Measurements from ENCODE around the gene GRIK2. TPM values are rescaled to one million over a fixed set of nuclear protein-coding genes. Genes with fewer than 3 reads are reported as not detected.

The GRIK2 gene
- total RNA-seq, 3 donors from 2014 or later = 1.3 to 1.8 (median 1.5) TPM

DNA sequence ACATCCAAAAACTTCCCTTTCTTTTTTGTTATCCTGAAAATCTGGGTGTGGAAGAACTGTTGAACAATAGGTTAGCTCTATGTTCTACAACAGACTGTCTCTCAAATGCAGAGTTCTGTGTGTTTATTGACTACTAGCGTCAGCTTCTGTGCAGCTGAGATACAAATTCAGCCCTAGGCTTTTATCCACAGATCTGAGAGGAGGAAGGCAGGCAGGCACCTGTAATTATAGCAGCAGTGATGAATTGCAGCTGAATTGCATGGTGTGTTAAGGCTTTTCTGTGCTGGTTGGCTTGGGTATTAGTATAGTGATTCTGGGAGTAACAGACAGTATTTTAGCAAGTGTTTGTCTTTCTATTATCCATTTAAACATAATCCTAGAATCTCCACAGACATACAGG is 24.4 kb downstream of the GRIK2 start:
- H3K4me3 ChIP-seq = no peak overlapping the region
- no peaks in the 10 kb centered on the region for H3K9me3 ChIP-seq
- H3K36me3 ChIP-seq (ENCODE audit: low read depth) = no peaks in the 10 kb centered on the region
- intact Hi-C loops (cut with DNase I, micrococcal nuclease) = no loop called here
- no peak for DNase-seq
- no peak for ATAC-seq
- no peaks in the 10 kb centered on the region for H3K4me1 ChIP-seq (ENCODE audit: low read depth)
- no peak for TF ChIP-seq CTCF (IDR thresholded peaks at IDR 0.05)

DNA sequence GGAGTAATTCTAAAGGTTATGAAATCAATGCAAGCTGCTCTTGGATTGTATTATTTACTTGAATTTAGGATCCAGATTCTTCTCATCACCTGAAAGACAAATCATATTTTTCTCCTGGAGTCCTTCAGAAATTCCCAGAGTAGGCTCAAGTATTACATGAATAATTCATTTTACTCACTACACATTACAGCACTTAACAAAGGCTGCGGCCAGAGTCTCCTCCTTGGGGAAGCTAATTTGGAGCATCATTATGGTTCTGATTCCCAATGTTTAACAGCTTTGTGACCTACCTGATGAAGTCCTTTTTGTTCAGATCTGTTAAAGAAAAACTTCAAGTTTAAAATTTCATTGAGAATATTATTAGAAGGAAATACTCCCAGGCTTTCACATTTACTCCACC is 28.7 kb downstream of the GRIK2 start:
- Histone ChIP-seq H3K4me1 (ENCODE audit: low read depth) (no peaks in the 10 kb centered on the region), H3K9me3 (no peaks in the 10 kb centered on the region), H3K4me3 (no peak overlapping the region), H3K36me3 (ENCODE audit: low read depth) (no peaks in the 10 kb centered on the region)
- intact Hi-C loops (cut with DNase I, micrococcal nuclease) = no loop called here
- DNase-seq (no peak), ATAC-seq (no peak)
- TF ChIP-seq CTCF (IDR thresholded peaks at IDR 0.05) = no peak

DNA sequence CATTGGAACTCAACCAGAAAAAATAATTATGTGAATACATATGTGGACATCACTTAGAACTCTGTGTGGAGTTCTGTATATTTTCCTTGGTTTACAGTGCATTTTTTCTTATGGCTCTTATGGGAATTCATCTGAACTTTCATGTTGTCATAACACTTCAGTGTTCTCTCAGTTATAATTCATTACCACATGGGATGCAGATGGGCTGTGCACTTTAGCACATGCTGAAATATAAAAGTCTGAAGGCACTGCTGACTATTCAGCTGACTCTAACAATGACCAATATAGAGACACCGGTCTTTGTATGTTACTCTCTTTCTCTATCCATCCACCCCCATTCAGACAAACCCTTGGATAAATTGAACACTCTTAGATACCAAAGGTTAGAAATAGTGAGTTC is 29.3 kb downstream of the GRIK2 start:
- intact Hi-C loops (cut with DNase I, micrococcal nuclease) = no loop called here
- no peak overlapping the region for H3K4me3 ChIP-seq
- H3K9me3 ChIP-seq = no peaks in the 10 kb centered on the region
- no peak for TF ChIP-seq CTCF (IDR thresholded peaks at IDR 0.05)
- no peak for DNase-seq
- no peaks in the 10 kb centered on the region for H3K4me1 ChIP-seq (ENCODE audit: low read depth)
- H3K36me3 ChIP-seq (ENCODE audit: low read depth) = no peaks in the 10 kb centered on the region
- no peak for ATAC-seq

GRCh38 chr6:101429270-101429669 is 35.8 kb downstream of the GRIK2 start:
- intact Hi-C loops (cut with DNase I, micrococcal nuclease) = no loop called here
- DNase-seq = no peak
- Histone ChIP-seq H3K9me3 (no peaks in the 10 kb centered on the region), H3K4me1 (ENCODE audit: low read depth) (no peaks in the 10 kb centered on the region), H3K36me3 (ENCODE audit: low read depth) (no peaks in the 10 kb centered on the region), H3K4me3 (no peak overlapping the region)
- no peak for ATAC-seq
- no peak for TF ChIP-seq CTCF (IDR thresholded peaks at IDR 0.05)

GRCh38 chr6:101429845-101430244 is 36.3 kb downstream of the GRIK2 start:
- Histone ChIP-seq H3K9me3 (no peaks in the 10 kb centered on the region), H3K36me3 (ENCODE audit: low read depth) (no peaks in the 10 kb centered on the region), H3K4me3 (no peak overlapping the region), H3K4me1 (ENCODE audit: low read depth) (no peaks in the 10 kb centered on the region)
- ATAC-seq = no peak
- intact Hi-C loops (cut with DNase I, micrococcal nuclease) = no loop called here
- DNase-seq = no peak
- TF ChIP-seq CTCF (IDR thresholded peaks at IDR 0.05) = no peak

DNA sequence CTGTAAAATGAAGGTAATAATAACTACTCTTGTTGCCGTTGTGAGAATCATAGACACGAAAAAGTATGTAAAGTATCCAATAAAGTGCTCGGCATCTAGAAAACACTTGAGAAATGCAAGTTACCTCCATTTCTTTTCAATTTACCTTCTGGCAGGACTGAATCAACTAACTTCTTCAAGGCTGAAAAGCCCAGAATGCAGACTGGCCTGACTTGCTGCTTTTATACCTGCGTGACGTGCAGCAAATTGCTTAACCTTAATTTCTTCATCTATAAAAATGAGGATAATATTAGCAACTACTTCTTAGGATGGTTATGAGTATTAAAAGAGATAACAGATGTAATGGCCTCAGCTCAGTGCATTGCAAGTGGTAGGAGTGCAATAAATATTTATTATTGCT is 39.6 kb downstream of the GRIK2 start:
- no peak for ATAC-seq
- H3K9me3 ChIP-seq = no peaks in the 10 kb centered on the region
- intact Hi-C loops (cut with DNase I, micrococcal nuclease) = no loop called here
- TF ChIP-seq CTCF (IDR thresholded peaks at IDR 0.05) = no peak
- no peaks in the 10 kb centered on the region for H3K36me3 ChIP-seq (ENCODE audit: low read depth)
- DNase-seq = no peak
- H3K4me3 ChIP-seq = no peak overlapping the region
- H3K4me1 ChIP-seq (ENCODE audit: low read depth) = no peaks in the 10 kb centered on the region
